CD14-positive monocyte (primary cell): ENCODE data around the gene NDUFAB1. TPM values are rescaled to one million over a fixed set of nuclear protein-coding genes. Genes with fewer than 3 reads are reported as not detected.
A peak's percentile ranks its signal among the peaks of the same experiment; 100 is the strongest.

ENCODE experiments used
- DNase-seq, 3 donors: peaks; one replicate each; pipeline ENCODE4 v3.0.0-alpha.2; 2011 to 2022
- H2AFZ ChIP-seq: 2 replicates; pipeline ENCODE4 v1.6.0; 2012; ENCODE audit warnings: mild to moderate bottlenecking, low read depth, low read length, inconsistent platforms; ENCODE audit not compliant: insufficient read depth, poor library complexity, severe bottlenecking
- H3K27ac ChIP-seq, 2 donors: 1 replicate in 1 of 2; 2 replicates in 1 of 2; pipeline ENCODE4 v1.5.1; 2012 to 2013; ENCODE audit warnings: low read length in 2 of 2, control low read depth in 1 of 2, inconsistent platforms in 1 of 2, low read depth in 1 of 2, mild to moderate bottlenecking in 1 of 2
- H3K27me3 ChIP-seq, 2 donors: one replicate each; pipeline versions ENCODE4 v1.6.0 to v1.6.1; 2011 to 2013; ENCODE audit warnings: low read length in 2 of 2; ENCODE audit not compliant: control insufficient read depth in 2 of 2, insufficient read depth in 2 of 2
- H3K36me3 ChIP-seq, 2 donors: replicated peaks in 1 of 2; 1 replicate in 1 of 2; 2 replicates in 1 of 2; pipeline versions ENCODE4 v1.5.1 to v1.6.1; 2012 to 2013; ENCODE audit warnings: low read length in 2 of 2, control low read depth in 1 of 2, inconsistent platforms in 1 of 2, mild to moderate bottlenecking in 1 of 2; ENCODE audit not compliant: insufficient read depth in 2 of 2, control insufficient read depth in 1 of 2
- H3K4me1 ChIP-seq, 2 donors: 1 replicate in 1 of 2; 2 replicates in 1 of 2; pipeline versions ENCODE4 v1.5.1 to v1.6.1; 2012 to 2013; ENCODE audit warnings: low read length in 2 of 2, control low read depth in 1 of 2, inconsistent platforms in 1 of 2, mild to moderate bottlenecking in 1 of 2, moderate library complexity in 1 of 2; ENCODE audit not compliant: insufficient read depth in 2 of 2, control insufficient read depth in 1 of 2
- H3K4me2 ChIP-seq: replicated peaks from 2 replicates; pipeline ENCODE3; 2012; ENCODE audit warnings: low read length, moderate library complexity, mild to moderate bottlenecking; ENCODE audit not compliant: poor library complexity, severe bottlenecking; ENCODE audit errors: extremely low read depth
- H3K4me3 ChIP-seq, 3 experiments: fragments of 200-600 bp in 1 of 3; sonication (generic) in 1 of 3; replicated peaks in 1 of 3; 1 replicate in 2 of 3; 2 replicates in 1 of 3; pipeline ENCODE4 v1.5.1; 2011 to 2013; ENCODE audit warnings: low read length in 3 of 3, mild to moderate bottlenecking in 3 of 3, control low read depth in 2 of 3, low read depth in 2 of 3, inconsistent platforms in 1 of 3, moderate library complexity in 1 of 3
- H3K79me2 ChIP-seq: 2 replicates; pipeline ENCODE4 v1.6.0; 2012; ENCODE audit warnings: mild to moderate bottlenecking, control low read depth, inconsistent platforms, low read length, moderate library complexity; ENCODE audit not compliant: insufficient read depth
- H3K9ac ChIP-seq: 2 replicates; pipeline ENCODE4 v1.6.0; 2017; ENCODE audit warnings: low read length, mild to moderate bottlenecking; ENCODE audit not compliant: insufficient read depth, poor library complexity, severe bottlenecking
- H3K9me3 ChIP-seq, 2 donors: replicated peaks in 1 of 2; 1 replicate in 1 of 2; 2 replicates in 1 of 2; pipeline versions ENCODE4 v1.5.1 to v1.6.1; 2012 to 2013; ENCODE audit warnings: low read length in 2 of 2, control low read depth in 1 of 2; ENCODE audit not compliant: control insufficient read depth in 1 of 2, insufficient read depth in 1 of 2
- H4K20me1 ChIP-seq: 2 replicates; pipeline ENCODE4 v1.6.0; 2012; ENCODE audit warnings: mild to moderate bottlenecking, low read length, control low read depth, moderate library complexity; ENCODE audit not compliant: insufficient read depth
- H3K27ac Mint-ChIP-seq, 7 donors: one replicate each; pipeline ENCODE4 v1.8.0; 2020; ENCODE audit warnings: mild to moderate bottlenecking in 7 of 7, mixed read lengths in 7 of 7, moderate library complexity in 6 of 7, inconsistent platforms in 2 of 7
- H3K27me3 Mint-ChIP-seq, 3 donors: one replicate each; pipeline ENCODE4 v1.8.0; 2021 to 2022; ENCODE audit warnings: low read depth in 3 of 3, mild to moderate bottlenecking in 3 of 3, mixed read lengths in 3 of 3, moderate library complexity in 3 of 3, inconsistent platforms in 1 of 3
- H3K36me3 Mint-ChIP-seq, 2 donors: one replicate each; pipeline ENCODE4 v1.8.0; 2020; ENCODE audit warnings: mixed read lengths in 2 of 2, inconsistent platforms in 1 of 2, mild to moderate bottlenecking in 1 of 2
- H3K4me1 Mint-ChIP-seq: one replicate; pipeline ENCODE4 v1.8.0; 2020; ENCODE audit warnings: mild to moderate bottlenecking, mixed read lengths
- H3K4me3 Mint-ChIP-seq, 2 donors: one replicate each; pipeline ENCODE4 v1.8.0; 2020; ENCODE audit warnings: mild to moderate bottlenecking in 2 of 2, mixed read lengths in 2 of 2, moderate library complexity in 1 of 2
- H3K9me3 Mint-ChIP-seq, 7 donors: one replicate each; pipeline ENCODE4 v1.8.0; 2020 to 2022; ENCODE audit warnings: mixed read lengths in 7 of 7, mild to moderate bottlenecking in 6 of 7, moderate library complexity in 6 of 7, inconsistent platforms in 2 of 7
- CTCF ChIP-seq: fragments of 200-600 bp; IDR thresholded peaks from one replicate; pipeline ENCODE4 v1.8.0; 2022; ENCODE audit warnings: antibody characterized with exemption, mild to moderate bottlenecking
- WGBS: methylation state at CpG from one replicate; pipeline ENCODE4 v1.1.5; 2013; ENCODE audit warnings: missing lambda C conversion rate; ENCODE audit not compliant: insufficient coverage; 5-methylcytosine and 5-hydroxymethylcytosine counted together
- intact Hi-C, 2 donors: fragments of 100-400 bp; cut with micrococcal nuclease; formaldehyde crosslinking; loops; one replicate each; pipeline versions ENCODE4 v1.15.0 to v1.15.1; 2023
- polyA minus RNA-seq: library from RNA; depleted of rRNA, polyadenylated mRNA; stranded (reverse); fragments of >200 nt; gene quantifications from 2 replicates; pipeline ENCODE4 v1.2.3, GENCODE V29; 2012
- polyA plus RNA-seq, 3 donors: library from polyadenylated mRNA; depleted of rRNA in 1 of 3; unstranded in 2 of 3; stranded (reverse) in 1 of 3; fragments of 300-500 nt in 2 of 3; fragments of >200 nt in 1 of 3; fragmentation: Illumina TruSeq in 2 of 3; gene quantifications; 1 replicate in 2 of 3; 2 replicates in 1 of 3; pipeline ENCODE4 v1.2.3, GENCODE V29; 2012 to 2021
- total RNA-seq, 12 experiments: library from RNA in 1 of 12; stranded (reverse) in 1 of 12; fragments of 120-200 nt in 1 of 12; gene quantifications; one replicate each; pipeline ENCODE4 v1.2.4 and lab custom pipeline; 2013 to 2026; ENCODE audit warnings: mixed read lengths in 6 of 12, inconsistent platforms in 1 of 12

NDUFAB1 gene
- total RNA-seq (2013), result 73.8 TPM
- polyA plus RNA-seq (100 to 1,000 TPM in 2 of 3 donors, 10 to 100 TPM in 1; 50.2 to 257 (median 240) TPM), polyA minus RNA-seq (39.2 and 47.2 TPM in 2 replicates), total RNA-seq (lab: John Stamatoyannopoulos, UW) (4.0 to 17.6 (median 12.9) reads per million in 11 experiments)

GRCh38 chr16:23595951-23596720 is at the start of gene NDUFAB1:
Gene NDUFAB1 (minus strand): TSS chr16:23596316. CDS start chr16:23596290, 26 bp downstream.
- Histone ChIP-seq H3K9me3 (no peaks in the 10 kb centered on the region), H3K27me3 (no peaks in the 10 kb centered on the region), H4K20me1 (peaks cover 30% of the 10 kb centered on the region), H3K9ac (peak within 1 kb of the TSS; percentile 91), H2AFZ (peak within 1 kb of the TSS; percentile 93), H3K27ac (peak within 1 kb of the TSS; percentile 48 to 85), H3K79me2 (peaks cover 48% of the 10 kb centered on the region), H3K4me1 (peaks cover 16% of the 10 kb centered on the region in 2 donors), H3K36me3 (peaks cover 22 to 28% of the 10 kb centered on the region in 2 donors), H3K4me3 (peak within 1 kb of the TSS; percentile 79 to 97 (median 93)), H3K4me2 (peak within 1 kb of the TSS; percentile 88)
- under 1% methylated on average over 65 of the region's 67 CpGs for WGBS
- Mint-ChIP-seq H3K9me3 (no peaks in the 10 kb centered on the region), H3K27ac (peak within 1 kb of the TSS; percentile 71 to 86 (median 82)), H3K4me1 (peaks cover 15% of the 10 kb centered on the region), H3K27me3 (no peaks in the 10 kb centered on the region), H3K36me3 (peaks cover 19 to 25% of the 10 kb centered on the region in 2 donors), H3K4me3 (peak within 1 kb of the TSS; percentile 84 to 86)
- TF ChIP-seq CTCF, result peak; percentile 98
- intact Hi-C loops, result loop anchor here (1.0 to 2.0 kb wide), 2 partner anchors 37 to 39 kb away; partner anchors contain the start of genes EARS2 (in 1 of the 2) and UBFD1 (in 1 of the 2)
- peak; percentile 84 to 88 (median 86) for DNase-seq

GRCh38 chr16:23642246-23642774 is 46.2 kb upstream of the NDUFAB1 start:
- peak overlapping the region in 1 of 2 donors; percentile 98 for H3K27ac ChIP-seq
- Mint-ChIP-seq H3K27me3 (no peaks in the 10 kb centered on the region), H3K4me1 (peaks cover 18% of the 10 kb centered on the region), H3K36me3 (peaks cover 22 to 51% of the 10 kb centered on the region in 2 donors), H3K4me3 (peak overlapping the region; percentile 98), H3K27ac (peak overlapping the region; percentile 93 to 97 (median 95)), H3K9me3 (no peaks in the 10 kb centered on the region)
- no peak for DNase-seq
- no peak for TF ChIP-seq CTCF
- peaks cover 21 to 24% of the 10 kb centered on the region in 2 donors for H3K4me1 ChIP-seq
- H4K20me1 ChIP-seq, result peaks cover 15% of the 10 kb centered on the region
- H3K4me3 ChIP-seq, result peak overlapping the region; percentile 85 to 100 (median 85)
- 95% methylated on average over 5 of the region's 14 CpGs for WGBS
- peak overlapping the region; percentile 92 for H3K9ac ChIP-seq
- peaks cover 22 to 44% of the 10 kb centered on the region in 2 donors for H3K36me3 ChIP-seq
- intact Hi-C loops, result loop anchor here in 1 of 2 donors (10.0 kb wide), 1 partner anchor 128 kb away; the partner anchor contains the start of gene GGA2
- peaks cover 83% of the 10 kb centered on the region for H3K79me2 ChIP-seq
- peak overlapping the region; percentile 94 for H2AFZ ChIP-seq
- no peaks in the 10 kb centered on the region for H3K9me3 ChIP-seq
- H3K27me3 ChIP-seq, result no peaks in the 10 kb centered on the region
- H3K4me2 ChIP-seq, result peak overlapping the region; percentile 100
